HG02588 (cell line): ENCODE results near the gene WFDC2.
A peak's percentile ranks its signal among the peaks of the same experiment; 100 is the strongest.

ENCODE experiments used
- ATAC-seq: cut with Tn5 transposase; IDR thresholded peaks from one replicate; pipeline ENCODE4 v1.9.1; 2021; ENCODE audit warnings: mild to moderate bottlenecking, moderate library complexity; ENCODE audit not compliant: unreplicated experiment

WFDC2 gene

DNA sequence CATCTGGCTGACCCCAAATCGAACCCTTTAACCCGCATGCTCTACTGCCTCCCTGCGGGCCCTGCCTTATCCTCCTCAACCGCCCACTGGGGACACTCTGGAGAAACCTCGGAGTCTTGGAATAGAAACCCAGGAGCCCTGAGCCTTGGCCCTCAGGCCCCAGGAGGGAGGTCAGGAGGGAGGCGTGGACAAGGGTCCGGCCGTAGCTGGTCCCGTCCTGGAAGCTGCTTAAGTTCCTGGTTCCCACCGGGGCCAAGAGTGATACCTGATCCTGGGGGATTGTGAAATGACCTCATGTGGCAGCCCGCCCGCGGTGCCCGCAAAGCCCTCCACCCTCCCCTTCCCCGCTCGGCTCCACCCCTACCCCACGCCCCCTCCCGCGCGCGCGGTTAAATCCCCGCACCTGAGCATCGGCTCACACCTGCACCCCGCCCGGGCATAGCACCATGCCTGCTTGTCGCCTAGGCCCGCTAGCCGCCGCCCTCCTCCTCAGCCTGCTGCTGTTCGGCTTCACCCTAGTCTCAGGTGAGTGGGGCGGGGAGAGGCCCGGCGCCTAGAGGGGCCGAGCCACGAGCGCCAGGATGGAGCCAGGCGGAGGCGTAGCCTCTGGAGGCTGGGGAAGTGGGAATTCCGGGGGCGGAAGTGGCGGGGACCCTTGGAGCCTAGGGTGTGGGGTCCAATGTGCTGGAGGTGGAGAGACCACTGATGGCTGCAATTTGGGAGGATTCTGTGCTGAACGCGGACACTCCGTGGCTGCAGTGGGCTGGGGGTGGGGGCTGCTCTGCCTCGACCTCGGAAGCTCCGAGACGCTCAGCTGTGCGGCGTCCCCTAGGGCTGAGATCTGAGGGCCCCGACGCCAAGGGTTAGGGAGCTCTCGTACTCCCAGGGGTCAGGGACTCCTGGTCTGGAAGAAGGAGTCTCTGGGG is at the start of gene WFDC2:
Gene WFDC2 (plus strand): TSS at position 418 of the 926 bp plus-strand sequence. CDS start 29 bp downstream, at position 447.
- no peak for ATAC-seq

DNA sequence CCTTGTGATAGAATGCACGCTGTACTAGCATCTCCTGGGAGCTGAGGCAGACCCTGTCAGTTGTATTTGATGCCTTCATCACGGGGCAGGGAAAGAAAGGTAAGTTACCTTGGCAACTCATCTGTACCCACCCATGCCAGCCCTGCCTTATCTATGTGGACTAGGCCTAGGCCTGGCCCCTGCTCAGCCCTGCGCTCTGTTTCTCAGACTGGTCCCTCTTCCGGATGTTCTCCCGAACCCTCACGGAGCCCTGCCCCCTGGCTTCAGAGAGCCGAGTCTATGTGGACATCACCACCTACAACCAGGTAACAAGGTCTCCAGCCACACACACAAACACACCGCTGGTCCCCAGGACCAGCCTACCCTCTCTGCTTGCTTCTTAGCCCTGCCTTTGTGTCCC is 49.4 kb upstream of the WFDC2 start:
- ATAC-seq, result no peak

DNA sequence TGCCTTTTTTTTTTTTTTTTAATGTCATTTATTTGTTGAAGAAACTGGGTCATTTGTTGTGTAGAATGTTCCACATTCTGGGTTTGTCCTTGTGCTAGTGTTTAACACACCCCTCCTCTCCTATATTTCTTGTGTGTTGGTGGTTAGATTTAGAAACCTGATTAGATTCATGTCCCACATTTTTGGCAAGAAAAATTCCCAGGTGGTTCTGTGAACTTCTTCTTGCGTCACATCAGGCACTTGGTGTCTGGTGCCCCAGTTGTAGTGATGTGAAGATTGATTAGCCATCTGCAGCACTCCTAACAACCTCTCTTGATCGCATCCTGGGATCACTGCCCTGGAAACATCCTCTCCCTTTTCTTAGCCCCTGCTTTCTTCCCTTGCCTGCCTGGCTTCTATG is 45.9 kb upstream of the WFDC2 start:
- ATAC-seq, result no peak

- no peak for ATAC-seq
Measured at GRCh38 chr20:45425561-45425960, 44.0 kb upstream of the WFDC2 start.

DNA sequence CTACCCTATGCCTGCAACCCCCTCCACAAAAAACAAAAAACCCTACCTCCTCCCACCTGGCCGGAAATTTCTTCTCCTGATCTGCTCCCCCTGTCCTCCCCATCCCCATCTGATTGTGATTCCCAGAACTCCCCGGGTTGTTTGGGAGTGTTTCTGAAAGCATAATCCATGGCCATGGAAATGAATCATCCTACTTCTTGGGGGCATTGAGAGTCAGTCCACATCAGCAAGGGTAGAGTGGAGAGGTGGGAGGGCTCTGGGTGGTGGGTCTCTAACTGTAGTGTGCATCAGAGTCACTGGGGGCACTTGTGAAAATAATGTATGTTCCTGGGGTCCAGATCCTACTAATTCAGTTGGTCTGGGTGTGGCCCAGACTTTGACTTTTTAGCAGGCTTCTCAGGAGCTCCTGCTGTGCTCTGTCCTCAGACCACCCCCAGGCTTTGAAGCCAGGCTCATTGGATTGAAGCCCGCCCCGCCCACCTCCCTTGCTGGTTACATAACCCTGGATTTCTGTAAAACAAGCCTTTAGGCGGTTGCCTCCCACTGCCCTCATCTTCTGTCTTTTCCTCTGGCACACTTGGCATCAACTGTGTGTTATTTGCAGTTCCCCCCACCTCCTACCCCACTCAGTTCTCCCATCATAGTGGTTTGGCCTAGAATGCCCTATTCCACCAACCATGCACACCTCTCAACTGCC is 43.1 kb upstream of the WFDC2 start:
- no peak for ATAC-seq

- no peak for ATAC-seq
Measured at GRCh38 chr20:45427236-45428149, 42.1 kb upstream of the WFDC2 start.

GRCh38 chr20:45429618-45430017 is 39.9 kb upstream of the WFDC2 start:
- ATAC-seq, result no peak

DNA sequence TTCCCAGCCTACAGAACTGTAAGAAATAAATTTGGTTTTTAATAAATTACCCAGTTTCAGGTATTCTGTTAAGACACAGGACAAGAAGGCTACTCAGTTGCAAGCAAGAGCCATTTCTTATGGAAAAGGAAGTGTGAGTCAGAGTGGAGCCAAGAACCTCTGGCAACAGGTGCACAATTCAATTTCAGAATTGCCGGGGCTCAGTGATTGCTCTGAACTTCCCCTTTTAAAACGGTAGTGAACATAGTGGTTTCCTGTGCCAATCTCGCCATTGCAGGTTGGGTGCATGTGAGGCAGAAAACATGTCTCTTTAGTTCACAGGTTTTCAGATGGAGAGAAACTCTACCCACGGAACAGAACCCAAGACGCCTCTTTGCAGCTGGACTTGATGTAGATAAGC is 37.3 kb upstream of the WFDC2 start:
- peak; percentile 71 for ATAC-seq

DNA sequence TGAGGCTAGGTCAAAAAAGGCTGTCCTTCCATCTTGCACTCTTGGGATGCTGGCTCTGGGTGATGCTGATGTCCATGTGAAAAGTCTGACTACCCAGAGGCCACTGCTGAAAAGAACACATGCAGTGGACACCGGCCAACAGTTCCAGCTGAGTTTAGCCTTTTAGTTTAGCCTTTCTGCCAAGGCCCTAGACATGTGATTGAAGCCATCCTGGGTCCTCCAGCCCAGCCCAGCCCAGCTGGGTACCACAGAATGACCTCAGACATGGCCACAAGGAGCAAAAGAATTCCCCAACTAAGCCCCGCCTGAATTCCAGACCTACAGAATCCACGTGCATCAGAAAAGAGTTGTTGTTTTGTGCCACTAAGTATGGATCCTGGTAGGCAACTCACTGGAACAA is 36.2 kb upstream of the WFDC2 start:
- no peak for ATAC-seq

- ATAC-seq, result no peak
Measured at GRCh38 chr20:45433976-45434375, 35.6 kb upstream of the WFDC2 start.

DNA sequence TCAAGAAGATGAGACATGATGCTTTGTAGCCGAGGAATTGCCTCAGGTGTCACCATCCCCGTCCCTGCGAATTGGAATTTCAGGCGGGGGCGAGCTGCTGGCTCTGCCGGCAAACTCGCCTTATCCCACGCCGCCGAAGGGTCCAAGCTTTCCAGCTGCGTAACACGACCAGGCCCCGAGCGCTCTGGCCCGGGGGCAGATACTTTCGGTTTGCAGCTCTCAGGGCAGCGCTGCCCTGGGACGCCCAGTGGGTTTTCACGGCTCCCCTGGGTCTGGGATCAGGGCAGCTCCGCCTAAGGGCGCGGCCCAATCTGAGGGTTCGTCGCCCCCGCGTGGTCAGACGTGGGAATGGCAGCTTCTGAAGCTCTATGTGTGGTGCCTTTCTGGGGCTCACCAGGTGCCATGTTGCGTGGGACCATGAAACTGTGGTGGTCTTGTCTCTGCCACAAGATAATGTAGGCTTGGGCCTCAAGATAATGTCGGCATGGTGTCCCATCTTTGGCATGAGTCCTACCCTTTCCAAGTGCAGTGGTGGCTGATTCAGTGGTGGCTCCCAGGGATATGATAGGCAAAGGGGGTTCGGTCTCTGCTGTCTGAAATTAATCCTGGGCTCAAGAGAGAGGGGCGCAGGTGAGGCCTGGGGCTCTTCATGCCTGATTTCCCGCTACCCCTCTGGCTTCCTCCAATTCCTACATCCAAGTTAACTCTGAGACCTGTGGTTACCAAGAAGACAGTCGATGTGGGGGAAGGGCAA is 32.6 kb upstream of the WFDC2 start:
- ATAC-seq, result peak; percentile 78

DNA sequence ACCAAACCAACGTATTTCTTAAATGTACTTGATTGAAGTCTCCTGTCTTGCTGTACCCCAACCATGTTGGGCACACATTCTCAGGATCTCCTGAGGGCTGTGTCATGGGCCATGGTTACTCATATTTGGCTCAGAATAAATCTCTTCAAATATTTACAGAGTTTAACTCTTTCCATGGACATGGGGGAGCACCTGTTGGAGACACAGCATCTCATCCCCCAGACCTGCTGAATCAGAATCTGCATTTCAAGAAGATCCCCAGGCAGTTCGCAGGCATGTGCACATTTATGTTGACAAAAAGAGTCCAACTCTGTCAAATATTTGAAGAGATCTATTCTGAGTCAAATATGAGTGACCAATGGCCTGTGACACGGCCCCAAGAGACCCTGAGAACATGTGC is 29.1 kb upstream of the WFDC2 start:
- ATAC-seq, result no peak

DNA sequence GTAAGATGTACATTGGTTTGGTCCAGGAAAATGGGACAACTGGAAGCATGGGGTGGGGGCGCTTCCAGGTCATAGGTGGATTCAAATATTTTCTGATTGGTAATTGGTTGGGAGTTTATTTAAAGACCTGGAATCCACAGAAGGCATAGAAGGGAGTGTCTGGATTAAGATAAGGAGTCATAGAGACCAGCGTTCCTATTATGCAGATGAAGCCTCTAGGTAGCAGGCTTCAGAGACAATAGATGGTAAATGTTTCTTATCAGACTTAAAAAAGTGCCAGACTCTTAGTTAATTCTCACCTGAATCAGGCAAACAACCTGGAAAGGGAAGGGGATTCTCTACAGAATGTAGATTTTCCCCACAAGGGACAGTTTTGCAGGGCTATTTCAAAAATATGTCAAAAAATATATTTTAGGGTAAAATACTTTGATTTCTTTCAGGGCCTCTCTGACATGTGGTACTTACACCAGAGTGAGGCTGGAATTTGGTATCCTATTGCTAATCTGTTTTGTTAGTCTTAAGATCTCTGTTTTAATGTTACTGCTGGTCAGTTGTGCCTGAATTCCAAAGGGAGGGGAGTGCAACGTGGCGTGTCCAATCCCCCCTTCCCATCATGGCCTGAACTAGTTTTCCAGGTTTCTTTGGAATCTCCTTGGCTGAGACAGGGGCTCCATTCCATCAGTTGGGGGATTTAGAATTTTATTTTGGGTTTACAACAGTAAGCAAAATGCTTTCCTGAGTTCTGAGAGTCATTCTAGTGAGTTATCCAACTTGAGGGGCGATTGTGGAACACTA is 28.5 kb upstream of the WFDC2 start:
- no peak for ATAC-seq

GRCh38 chr20:45441746-45442145 is 27.8 kb upstream of the WFDC2 start:
- ATAC-seq, result no peak

- ATAC-seq, result no peak
Measured at GRCh38 chr20:45444050-45444449, 25.5 kb upstream of the WFDC2 start.

DNA sequence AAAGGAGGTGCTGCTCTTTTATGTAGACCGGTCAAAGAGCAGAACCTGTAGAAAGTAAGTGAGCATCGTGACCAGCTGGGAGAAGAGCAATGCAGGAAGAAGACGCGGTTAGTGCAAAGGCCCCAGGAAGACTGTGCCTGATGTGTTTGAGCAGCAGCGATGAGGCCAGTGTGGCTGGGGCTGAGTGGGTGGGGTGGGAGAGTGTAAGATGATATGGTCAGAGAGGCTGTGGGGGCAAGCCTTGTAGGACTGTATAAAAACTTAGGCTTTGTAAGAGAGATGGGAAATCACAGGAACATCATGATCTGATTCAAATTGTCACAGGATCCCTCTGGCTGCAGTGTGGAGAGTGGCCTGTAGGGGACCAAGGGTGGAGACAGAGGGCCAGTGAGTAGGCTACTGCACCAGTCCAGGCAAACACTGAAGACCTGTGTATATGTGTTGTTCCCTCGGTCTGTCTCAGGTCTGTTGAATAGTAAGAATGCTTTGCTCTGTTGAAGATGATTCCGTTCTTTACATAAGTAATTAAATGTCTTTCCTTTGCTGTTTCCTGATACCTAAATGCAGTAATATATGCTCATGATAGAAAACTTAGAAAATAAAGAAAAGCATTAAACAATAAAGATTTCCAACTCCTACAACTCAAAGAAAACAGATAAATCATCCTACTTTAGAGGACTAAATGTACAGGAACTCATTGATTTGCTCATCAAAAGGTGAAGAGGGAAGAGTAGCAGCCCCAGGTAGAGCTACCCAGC is 23.6 kb upstream of the WFDC2 start:
- no peak for ATAC-seq

GRCh38 chr20:45448270-45448669 is 21.3 kb upstream of the WFDC2 start:
- ATAC-seq, result no peak

DNA sequence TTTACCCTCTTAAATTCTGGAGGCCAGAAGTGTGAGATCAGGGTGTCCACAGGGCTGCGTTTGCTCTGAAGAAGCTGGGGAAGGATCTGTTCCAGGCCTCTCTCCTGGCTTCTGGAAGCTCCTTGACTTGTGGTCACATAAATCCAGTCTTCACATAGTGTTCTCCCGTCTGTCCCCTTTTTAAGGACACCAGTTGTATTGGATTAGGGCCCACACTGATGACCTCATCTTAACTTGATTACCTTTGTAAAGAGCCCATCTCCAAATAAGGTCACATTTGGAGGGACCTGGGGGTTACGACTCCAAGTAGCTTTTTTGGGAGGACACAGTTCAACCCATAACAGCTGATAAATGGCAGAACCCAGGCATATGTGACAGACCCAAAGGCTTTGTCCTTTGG is 20.0 kb upstream of the WFDC2 start:
- ATAC-seq, result no peak
